ENCODE results near the gene FOXI1.
"Not testable (repeated sequence)": the region's sequence is repeated elsewhere in the genome, so short reads cannot be mapped to it uniquely, and the experiment has no call there.

Gene FOXI1

DNA sequence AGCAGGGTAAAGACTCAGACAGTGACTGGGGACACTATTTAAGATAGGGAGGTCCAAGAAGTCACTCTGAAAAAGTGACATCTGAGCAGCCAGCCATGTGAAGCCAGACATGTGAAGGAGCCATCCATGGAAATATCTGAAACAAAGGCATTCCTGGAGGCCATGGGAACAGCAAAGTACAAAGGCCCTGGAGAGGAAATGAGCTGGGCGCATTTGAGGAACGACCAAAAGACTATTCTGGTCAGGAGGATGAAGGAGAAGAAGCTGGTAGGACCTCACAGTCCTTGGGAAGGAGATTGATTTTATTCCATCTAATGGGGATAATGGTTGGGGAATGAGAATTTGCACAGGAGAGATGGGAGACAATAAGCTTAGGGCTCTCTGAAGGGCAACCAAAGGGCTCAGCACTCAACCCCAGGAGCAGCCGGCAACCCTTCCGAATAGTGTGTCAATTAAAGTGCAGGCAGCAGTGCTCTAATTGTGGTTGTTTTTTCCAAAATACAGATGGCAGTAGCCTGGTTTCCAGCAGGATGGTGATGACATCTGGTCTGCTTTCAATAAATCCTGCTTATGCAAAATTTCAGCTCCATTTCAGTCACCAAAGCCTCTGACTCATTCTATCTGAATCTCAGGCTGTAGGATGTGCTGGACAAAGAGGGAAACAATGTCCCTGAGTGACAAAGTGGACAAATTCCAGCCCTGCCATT, 26.7 kb downstream of the FOXI1 start:
- DNase-seq: no peak

DNA sequence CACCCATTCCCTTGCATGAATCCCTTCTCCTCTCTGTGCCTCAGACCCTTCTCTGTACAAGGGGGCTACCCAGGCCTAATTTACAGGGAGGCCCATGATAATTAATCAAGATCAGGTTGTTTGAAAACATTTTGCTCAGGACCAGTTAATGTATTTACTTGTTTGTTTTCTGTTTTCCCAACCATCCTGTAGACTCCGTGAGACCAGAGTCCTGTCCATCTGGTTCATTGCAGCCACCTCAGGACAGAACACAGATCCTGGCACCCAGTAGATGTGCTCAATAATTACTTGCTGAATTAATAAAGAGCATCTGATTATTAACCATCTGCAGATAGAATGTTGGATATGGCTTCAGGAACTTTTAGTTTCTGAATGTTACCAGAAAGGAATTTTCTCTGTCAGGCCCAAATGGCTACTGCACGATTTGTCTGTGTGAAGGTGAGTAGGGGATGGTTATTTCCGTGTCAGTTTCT, 27.3 kb downstream of the FOXI1 start:
- no peak for DNase-seq

DNA sequence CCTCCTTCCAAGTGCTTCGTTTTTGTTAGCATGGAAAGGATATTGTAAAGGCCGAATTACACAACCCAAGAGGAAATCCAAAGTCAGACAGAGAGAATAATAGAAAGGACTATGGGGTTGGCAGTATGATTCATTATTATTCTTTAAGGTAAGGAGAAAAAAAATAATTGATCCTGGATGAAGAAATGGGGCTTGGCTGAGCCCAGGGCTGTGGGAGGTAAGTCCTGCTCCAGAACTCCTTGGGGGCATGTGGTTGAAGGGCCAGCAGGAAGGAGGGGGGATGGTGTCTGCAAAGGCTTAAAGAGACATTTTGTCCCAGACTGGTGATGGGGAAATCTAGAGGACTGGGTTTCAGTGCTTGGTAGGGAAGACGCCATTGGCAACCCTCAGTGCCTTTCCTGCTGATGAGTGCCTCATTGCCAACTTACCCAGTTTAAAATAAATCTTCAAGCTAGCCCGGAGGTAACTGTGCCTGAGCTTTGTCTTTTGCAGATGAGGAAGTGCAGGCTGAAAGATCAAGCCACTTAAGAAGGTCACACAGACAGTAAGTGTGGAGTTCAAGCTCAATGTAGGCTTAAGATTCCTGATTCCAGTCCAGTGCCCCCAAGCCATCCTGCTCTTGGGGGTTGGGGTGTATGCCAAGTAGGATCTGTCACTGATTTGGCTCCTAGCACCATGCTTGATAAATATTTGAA, 30.2 kb downstream of the FOXI1 start:
- DNase-seq: no peak

DNA sequence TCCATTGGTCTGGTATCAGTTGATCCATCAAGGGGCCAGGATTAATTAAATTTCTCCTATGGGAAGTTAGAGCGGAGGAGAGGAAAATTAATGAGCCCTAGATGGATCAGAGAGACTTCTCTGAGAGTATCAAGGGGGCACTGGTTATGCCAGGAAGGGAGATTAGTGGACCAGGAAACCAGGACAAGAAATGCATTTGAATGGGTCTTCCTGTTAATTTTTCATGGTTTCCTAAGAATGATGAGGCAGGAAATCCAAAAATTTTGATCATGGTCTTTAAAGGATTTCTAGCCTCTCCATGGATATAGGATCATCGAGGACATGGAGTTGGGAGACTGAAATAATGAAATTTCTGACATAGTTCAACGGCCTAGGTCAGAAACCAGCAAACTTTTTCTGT, 30.8 kb downstream of the FOXI1 start:
- no peak for DNase-seq

DNA sequence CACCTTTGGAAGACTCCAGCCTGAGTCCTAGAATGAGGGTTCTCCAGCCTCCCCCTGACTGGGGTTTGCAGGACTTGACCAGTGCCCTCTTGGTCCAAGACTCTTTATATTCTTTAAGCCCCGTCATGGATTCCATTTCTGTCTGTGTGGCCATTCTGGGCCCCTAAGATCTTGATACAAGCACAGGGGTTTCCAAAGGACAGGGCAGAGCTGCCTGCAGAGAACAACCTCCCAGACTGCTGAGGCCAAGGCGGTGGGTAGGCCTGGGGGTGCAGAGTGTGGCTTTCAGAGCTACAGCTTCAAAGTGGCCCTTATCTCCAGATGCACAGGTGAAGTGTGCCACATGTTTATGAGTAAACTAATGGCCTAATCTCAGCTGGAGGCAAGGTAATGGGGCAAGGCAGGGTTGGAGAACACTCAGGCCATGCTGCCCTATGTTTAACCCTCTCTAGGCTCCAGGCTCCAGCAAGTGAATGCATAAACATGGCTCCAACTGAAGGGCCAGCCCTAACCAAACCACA, 32.1 kb downstream of the FOXI1 start:
- no peak for DNase-seq

DNA sequence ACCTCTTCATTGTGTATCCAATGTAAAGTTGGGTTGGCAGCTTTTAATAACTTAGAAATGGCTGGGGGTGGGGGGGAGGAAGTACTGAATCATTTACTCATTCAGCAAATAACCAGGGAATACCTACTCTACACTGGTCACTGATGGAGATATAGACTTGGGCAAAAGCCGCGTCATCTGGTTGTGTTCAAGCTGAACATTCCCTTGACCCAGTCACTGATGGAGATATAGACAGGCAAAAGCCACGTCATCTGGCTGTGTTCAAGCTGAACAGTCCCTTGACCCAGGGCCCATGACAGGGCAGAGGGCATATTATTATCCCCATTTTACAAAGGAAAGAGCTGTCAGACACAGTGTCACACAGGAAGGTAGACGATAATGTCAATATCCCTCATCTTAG, 32.6 kb downstream of the FOXI1 start:
- DNase-seq: no peak

DNA sequence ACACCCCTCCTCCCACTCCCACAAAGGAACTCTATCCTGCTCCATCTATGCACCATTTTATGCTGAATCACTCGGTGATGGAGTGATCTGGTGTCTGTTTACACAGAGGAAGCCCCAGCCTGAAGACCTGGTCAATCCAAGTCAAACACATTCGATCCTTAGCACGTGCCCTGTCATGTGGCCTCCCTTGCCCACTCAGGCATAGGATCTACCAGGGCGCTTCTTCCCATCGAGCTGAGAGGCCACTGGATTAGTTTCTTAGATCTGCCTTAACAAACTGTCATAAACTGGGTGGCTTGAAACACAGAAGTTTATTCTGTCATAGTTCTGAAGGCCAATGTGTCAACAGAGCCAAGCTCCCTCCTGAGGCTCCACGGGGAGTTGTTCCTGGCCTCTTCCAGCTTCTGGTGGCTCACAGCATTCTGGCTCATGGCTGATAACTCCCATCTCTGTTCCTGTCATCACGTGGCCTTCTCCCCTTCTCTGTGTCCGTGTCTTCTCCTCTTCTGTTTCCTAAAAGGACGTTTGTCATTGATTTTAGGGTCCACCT, 34.2 kb downstream of the FOXI1 start:
- no peak for DNase-seq

DNA sequence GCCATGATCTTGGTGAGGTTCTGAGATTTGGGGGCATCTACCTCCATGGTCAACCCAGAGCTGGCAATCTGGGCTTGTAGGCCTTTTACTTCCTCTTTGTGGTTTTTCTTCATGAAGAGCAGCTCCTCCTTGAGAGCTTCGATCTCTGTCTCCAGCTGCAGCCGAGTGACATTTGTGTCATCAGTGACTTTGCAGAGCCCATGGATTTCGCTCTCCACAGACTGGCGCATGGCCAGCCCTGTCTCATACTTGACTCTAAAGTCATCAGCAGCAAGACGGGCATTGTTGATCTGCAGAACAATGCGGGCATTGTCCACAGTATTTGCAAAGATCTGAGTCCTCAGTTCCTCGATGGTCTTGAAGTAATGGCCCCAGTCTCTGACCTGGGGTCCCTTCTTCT, 35.5 kb downstream of the FOXI1 start:
- not testable (repeated sequence) for DNase-seq

DNA sequence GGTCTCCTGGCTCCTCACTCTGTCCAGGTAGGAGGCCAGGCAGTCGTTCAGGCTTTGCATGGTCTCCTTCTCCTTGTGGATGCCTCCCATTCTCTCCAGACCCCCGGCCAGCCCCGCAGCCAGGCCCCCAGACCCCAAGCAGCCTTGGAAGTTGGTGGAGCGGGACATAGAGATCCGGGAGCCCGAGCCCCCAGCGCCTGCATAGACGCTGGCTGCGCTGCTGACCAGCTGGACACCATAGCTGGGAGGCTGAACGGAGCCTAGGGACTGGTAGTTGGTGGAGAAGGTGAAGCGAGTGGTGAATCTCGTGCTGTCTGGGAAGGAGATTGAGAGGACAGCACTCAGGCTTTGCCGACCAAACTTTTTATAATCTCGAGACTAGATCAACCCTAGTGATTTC, 35.9 kb downstream of the FOXI1 start:
- no peak for DNase-seq

DNA sequence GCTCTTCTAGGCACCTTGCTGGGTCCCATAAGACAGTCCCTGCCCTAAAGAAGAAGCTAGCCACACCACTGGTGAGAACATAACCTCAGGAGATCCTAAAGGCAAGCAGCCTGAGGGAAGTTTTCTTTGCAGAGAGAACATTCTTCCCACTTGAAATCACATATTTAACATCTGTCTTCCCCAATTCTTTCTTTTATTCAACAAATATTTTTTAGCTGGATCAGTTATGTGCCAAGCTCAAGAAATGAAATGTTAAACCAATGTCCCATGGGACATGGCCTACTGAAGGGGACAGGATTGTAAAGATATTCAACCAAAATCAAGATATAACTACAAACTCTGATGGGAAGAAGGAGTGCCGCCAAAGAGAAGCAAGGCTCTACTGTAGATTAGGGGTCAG, 36.5 kb downstream of the FOXI1 start:
- no peak for DNase-seq

DNA sequence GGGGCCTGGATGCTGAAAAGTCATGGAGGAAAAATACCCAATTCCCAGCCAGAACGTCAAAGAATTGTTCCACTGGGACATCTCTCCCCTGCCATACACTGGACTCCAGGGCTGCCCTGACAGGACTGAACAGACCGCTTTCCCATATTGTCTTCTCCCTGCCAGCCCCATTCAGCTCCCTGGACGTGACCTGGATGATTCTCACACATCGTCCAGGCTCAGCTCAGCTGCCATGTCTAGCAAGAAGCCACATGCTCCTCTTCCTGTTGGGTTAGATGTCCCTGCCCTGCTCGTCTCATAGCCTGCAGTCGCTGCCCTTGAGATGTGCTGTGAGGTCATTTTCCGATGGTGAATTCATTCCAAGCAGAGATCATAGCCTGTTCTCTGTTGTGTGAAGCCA, 37.4 kb downstream of the FOXI1 start:
- no peak for DNase-seq

DNA sequence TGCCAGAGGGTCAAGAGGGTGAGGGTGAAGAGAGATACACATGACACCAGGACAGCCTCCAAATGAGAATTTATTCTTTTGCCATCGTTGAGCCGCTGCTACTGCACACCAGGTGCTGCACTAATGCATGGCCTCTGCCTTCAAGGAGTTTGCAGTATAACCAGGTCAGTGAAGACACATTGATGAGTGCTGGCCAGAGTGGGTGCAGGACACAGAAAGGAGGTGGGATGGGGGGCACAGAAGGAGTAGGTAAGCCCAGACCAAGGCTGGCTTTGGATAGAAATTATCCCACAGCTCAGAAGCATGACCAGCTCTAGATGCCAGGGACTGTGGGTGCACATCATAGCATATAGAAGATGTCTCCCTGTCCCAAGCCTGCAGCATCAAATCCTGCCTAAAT, 38.0 kb downstream of the FOXI1 start:
- DNase-seq: no peak

DNA sequence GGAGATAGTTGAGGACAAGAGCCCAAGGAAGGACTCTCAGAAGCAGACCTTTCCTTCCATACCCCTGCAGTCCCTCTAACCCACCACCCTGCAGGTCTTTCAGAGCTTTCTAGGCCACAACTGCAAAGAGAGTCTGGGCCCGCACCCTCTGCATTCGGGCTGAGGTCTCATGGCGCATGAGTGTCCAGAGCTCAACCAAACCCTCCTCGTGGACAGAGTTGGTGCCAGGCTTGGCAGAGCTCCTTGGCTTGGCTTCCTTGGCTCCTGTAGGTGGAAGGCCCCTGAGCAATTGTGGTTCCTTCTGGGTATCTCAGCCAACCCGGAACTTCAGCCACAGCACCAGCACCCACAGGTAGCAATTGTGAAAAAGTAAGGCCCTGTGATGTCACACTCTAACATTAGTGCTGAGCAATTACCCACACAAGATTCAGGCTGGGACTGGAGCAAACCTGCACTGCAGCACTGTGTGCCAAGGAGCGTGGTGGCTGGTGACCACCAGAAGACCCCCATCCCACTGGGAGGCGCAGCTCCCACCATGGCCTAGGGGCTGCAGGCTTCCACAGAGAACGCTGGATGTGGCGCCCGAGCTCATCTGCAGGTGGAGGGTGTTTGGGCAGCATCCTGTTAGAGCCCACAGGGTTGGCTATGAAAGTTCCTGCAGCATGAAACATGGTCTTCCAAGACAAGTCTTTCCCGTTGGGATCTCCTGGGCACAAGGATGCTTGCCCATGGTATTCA, 38.8 kb downstream of the FOXI1 start:
- no peak for DNase-seq

DNA sequence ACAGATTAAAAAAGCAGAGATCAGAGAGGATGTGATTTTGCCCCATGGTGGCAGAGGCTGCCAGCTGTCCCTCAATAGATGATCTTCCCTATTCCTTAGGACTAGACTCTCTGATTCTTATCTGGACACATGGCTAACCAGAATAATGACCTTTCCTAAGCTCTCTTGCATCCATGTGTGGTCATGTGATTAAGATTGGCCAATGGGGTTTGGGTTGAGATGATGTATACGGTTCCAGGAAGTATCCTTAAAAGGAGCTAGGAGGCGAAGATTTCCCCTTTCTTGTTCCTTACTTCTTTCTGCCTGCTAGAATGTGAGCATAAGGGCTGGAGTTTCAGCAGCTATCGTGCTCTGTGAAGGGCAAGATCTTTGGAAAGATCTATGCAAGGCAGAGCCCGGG, 39.8 kb downstream of the FOXI1 start:
- DNase-seq: no peak

DNA sequence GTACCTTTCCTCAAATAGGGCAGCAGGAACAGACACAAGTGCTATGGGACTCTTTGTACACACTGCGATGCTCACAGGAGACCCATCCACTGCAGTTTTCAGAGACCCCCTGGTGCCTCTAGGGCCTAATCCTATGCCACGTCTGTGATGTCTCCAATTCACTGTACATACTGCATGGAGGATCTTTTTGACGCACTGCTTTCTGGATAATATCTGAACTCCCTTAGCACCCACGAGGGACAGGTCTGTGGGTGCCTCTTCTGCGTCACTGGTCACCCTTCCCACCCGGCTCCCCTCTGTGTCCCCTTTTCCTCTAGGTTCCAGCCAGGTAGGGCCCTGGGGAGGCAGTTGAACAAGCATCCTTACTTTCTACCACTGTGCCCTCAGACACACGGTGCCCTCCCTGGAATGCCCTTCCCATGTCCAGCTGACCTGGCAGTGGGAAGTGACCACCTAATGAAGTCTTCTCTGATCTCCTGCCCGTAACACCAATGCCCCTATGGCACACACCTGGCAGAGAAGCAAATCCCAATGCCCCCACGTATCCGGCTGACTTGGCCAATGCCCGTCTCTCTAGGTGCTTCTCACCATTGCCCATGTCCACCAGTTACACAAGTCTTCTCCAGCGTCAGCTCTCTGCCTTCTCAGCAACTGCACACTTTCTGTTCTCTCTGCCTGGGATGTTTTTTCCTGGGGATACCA, 41.5 kb downstream of the FOXI1 start:
- no peak for DNase-seq

DNA sequence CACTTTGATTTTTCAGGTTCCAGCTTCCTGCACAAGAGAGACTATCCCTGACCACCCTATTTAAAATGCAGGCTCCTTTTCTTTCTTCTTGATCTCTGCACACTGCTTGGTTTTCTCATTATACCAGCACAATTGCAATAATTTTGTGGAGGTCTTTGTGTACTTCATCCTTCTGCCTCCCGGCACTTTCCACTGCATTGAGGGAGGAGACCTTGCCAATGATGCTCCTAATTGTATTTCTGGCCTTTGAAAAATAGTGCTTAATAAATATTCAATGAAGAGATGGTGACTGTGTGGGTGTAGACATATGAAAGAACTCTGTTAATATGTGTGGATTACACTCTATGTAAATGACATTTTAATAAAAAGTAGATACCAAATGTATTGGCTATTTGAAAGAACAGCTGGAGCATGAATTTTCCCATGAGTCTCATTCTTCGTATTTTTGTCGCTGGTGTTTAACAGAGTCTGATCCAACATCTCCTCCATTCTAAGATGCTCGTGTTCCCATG, 42.1 kb downstream of the FOXI1 start:
- no peak for DNase-seq

DNA sequence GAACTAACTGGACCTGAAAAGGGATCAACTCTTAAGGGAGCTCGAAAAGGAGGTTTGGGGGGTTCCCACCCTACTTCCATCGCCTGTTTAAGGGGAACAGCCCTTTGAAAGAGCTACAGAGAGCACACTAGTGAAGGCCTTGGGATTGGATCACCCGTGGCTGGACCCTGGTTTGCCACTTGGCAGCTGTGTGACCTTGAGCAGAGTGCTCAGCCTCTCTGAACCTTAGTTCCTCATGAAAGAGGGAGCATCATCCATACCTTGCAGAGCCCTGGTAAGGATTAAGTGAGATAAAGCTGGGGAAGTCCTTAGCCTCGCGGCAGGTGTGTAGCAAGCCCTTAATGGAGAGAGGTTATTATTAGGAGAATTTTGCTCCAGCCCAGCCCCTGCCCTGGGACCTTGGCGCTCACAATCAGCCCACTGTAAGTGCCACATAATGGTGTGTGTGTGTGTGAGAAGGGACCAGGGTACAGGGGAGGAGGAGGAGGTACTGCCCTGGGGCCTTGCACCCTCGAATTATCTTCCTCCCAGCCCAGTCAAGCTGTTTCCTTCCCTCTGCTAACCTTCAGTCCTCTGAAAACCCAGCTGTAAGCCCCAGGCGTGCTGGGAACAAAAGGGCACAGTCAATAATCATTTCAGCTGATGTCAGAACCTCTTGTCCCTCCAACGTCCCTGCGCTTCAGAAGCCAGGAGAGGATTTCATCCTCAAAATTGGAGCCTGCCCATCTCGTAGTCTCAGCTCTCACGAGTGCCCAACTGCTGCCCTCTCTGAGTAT, 42.9 kb downstream of the FOXI1 start:
- no peak for DNase-seq

DNA sequence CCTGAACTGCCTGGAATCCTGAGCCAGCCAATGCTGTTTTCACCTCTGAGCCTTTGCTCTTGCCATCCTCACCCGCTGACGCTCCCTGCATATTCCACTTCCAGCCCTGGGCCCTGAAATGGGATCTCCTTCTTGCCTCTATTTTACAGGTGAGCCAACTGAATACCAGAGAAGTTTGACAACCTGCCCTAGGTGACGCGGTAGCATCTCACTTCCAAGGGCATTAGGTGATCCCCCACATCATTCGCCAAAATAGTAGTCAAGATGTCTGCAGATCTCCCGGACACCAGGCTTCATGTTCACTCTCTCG, 43.5 kb downstream of the FOXI1 start:
- no peak for DNase-seq

DNA sequence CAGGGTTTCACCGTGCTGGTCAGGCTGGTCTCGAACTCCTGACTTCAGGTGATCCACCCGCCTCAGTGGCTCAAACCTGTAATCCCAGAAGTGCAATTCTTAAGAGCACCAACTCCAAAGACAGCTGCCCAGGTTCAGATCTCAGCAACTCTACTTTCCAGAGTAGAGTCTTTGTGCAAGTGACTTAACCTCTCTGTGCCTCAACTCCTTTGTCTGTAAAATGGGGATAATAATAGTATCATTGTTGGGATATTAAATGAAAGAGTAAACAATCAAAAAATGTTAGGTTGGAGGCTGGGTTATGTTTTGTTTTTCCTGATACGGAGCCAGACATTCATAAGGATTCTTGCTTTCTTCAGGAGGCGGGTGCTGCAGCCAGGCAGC, 45.0 kb downstream of the FOXI1 start:
- DNase-seq: no peak

DNA sequence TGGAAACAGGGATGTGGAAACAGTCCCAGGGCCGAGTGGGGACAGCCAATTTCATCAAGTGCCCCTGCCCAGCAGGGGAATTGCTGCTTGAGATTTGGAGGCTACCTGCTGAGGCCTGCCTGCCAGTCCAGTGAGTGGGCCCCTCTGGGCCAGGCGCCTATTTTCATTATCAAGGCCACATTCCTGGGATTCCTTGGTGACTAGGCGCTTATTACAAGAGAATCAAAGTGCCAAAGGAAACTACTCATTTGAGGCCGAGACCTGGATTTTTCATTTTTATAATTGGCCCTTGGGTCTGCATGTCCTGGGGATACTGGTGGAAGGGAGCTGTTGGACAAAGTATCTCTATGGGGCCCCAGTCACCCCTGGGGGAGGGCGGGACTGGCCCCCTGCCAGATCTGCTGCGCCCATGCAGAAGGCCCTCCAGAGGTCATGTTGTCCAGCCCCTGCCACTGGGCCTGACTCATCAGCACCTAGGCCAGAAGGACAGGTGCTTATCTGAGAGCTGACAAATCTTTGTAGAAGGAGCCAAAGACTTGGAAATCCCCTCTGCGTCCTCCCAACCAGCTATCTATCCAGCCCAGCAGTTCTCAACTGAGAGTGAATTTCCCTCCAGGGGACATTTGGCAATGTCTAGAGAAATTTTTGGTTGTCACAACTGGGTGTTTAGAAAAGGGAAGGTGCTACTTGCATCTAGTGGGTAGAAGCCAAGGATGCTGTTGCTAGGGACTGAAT, 45.6 kb downstream of the FOXI1 start:
- no peak for DNase-seq

DNA sequence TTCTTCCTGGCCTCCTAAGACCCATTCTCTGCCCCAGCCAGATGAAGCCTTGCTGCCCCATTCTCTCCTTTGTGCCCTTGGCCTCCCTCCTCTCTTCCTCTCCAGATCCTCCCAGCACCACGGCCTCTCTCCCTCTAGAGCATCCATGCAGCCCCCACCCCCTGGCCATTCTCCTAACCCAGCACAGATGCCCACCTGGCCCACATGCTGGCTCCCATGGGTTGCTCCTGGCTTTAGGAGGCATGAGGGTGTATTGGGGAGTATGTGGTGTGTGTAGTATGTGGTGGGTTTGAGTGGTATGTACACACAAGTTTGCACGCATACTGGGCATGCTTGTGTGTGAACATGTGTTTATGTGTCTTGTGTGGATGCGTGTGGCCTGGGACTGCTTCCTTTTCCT, 47.1 kb downstream of the FOXI1 start:
- no peak for DNase-seq

Data from stimulated activated CD8-positive, alpha-beta memory T cell treated with anti-CD3 and anti-CD28 coated beads, Interleukin-4, amount 100 ng/mL, for 48 hours (primary cell).